ENCODE data around the gene ZC3H12D. TPM values are rescaled to one million over a fixed set of nuclear protein-coding genes. Genes with fewer than 3 reads are reported as not detected.

ZC3H12D gene
- total RNA-seq (2022; extraction: Qiagen RNA extraction), result 0.02 to 0.21 TPM (median 0.06 TPM) in 5 replicates

GRCh38 chr6:149484733-149485700 is at the start of gene ZC3H12D:
TSS of gene ZC3H12D (minus strand) at chr6:149485014. CDS start at chr6:149474543, 10,471 bp downstream.

DNA sequence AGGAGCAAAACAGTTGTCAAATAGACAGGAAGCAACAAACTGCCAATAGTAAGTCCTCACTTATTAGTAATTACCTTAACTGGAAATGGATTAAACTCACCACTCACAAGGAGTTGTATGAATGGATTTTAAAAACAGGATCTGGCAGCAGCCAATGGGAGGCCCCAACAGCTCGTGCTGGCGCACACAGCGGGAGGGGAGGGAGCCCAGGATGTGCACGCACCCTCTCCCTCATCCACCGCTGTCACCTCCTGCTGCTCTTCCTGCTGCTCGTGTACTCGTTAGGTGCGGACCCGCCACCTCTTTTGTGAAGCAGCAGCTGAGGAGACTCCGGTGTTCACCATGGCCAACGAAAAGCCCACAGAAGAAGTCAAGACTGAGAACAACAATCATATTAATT is 84.8 kb downstream of the ZC3H12D start, which contains the start of gene SUMO4:
TSS of gene SUMO4 (plus strand) at position 213 of the 400 bp plus-strand sequence. CDS start at position 343, 130 bp downstream.

Other genes starting within 250 kb of the ZC3H12D start
- gene TAB2, start 167.3 kb downstream of the ZC3H12D start, total RNA-seq (2022; extraction: Qiagen RNA extraction), result 27.0 to 33.9 TPM (median 31.7 TPM) in 5 replicates
- gene SUMO4, start 84.8 kb downstream of the ZC3H12D start, total RNA-seq (2022; extraction: Qiagen RNA extraction), result not detected in 5 replicates
- 12.6 to 19.4 TPM (median 15.4 TPM) in 5 replicates for gene PPIL4, start 61.0 kb upstream of the ZC3H12D start, total RNA-seq (2022; extraction: Qiagen RNA extraction)
- 24.3 to 29.4 TPM (median 26.2 TPM) in 5 replicates for gene GINM1, start 81.4 kb upstream of the ZC3H12D start, total RNA-seq (2022; extraction: Qiagen RNA extraction)
- 9.6 to 13.8 TPM (median 12.3 TPM) in 5 replicates for gene KATNA1, start 163.7 kb upstream of the ZC3H12D start, total RNA-seq (2022; extraction: Qiagen RNA extraction)
- gene LATS1, start 233.1 kb upstream of the ZC3H12D start, total RNA-seq (2022; extraction: Qiagen RNA extraction), result 5.8 to 10.9 TPM (median 9.8 TPM) in 5 replicates

Data from A549 treated with dexamethasone at 1 μM for 4 hours (cell line).